A673 (cell line): Measurements from ENCODE around the gene CTIF. TPM values are rescaled to one million over a fixed set of nuclear protein-coding genes. Genes with fewer than 3 reads are reported as not detected.

ENCODE experiments used
- BruUV-seq: library from RNA; stranded (reverse); fragments of 400-500 nt; replicated peaks from 2 replicates; lab custom pipeline; 2021; lab: Mats Ljungman, UMichigan
- CTCF ChIA-PET: fragments of 300-600 bp; sonication (Branson Sonifier 250); formaldehyde crosslinking; loops from one replicate; lab custom pipeline; 2022; ENCODE audit warnings: antibody characterized with exemption; lab: Charles Lee
- POLR2A ChIA-PET: fragments of 300-600 bp; sonication (Branson Sonifier 250); formaldehyde crosslinking; loops from one replicate; lab custom pipeline; 2022; ENCODE audit warnings: antibody characterized with exemption; ENCODE audit not compliant: low non-redundant PET; lab: Charles Lee
- DNase-seq: peaks from one replicate; pipeline ENCODE4 v3.0.0-alpha.2; 2015; ENCODE audit warnings: low spot score
- H3K27ac ChIP-seq: fragments of 200-600 bp; sonication (generic); 2 replicates; pipeline ENCODE4 v1.5.1; 2016; ENCODE audit warnings: mixed run types, low read depth, mild to moderate bottlenecking, mixed read lengths, antibody characterized with exemption, low read length; ENCODE audit not compliant: poor library complexity, severe bottlenecking
- H3K27me3 ChIP-seq: fragments of 200-600 bp; sonication (generic); replicated peaks from 2 replicates; pipeline ENCODE4 v1.6.1; 2017; ENCODE audit warnings: mixed run types, low read depth, mild to moderate bottlenecking, mixed read lengths, antibody characterized with exemption, low read length; ENCODE audit not compliant: insufficient read depth, poor library complexity
- H3K36me3 ChIP-seq: fragments of 200-600 bp; sonication (generic); 2 replicates; pipeline ENCODE4 v1.6.1; 2016; ENCODE audit warnings: mixed run types, mild to moderate bottlenecking, mixed read lengths, antibody characterized with exemption, low read length; ENCODE audit not compliant: insufficient read depth, poor library complexity, severe bottlenecking
- H3K4me1 ChIP-seq: fragments of 200-600 bp; sonication (generic); 2 replicates; pipeline ENCODE4 v1.6.1; 2017; ENCODE audit warnings: mixed run types, mild to moderate bottlenecking, mixed read lengths, antibody characterized with exemption, low read length; ENCODE audit not compliant: insufficient read depth, poor library complexity, severe bottlenecking
- H3K4me3 ChIP-seq: fragments of 200-600 bp; sonication (generic); 2 replicates; pipeline ENCODE4 v1.5.1; 2016; ENCODE audit warnings: low read depth, mixed run types, mild to moderate bottlenecking, mixed read lengths, low read length; ENCODE audit not compliant: poor library complexity, severe bottlenecking
- H3K9me3 ChIP-seq: fragments of 200-600 bp; sonication (generic); 2 replicates; pipeline ENCODE4 v1.6.1; 2016; ENCODE audit warnings: mixed run types, low read depth, mild to moderate bottlenecking, mixed read lengths, antibody characterized with exemption, low read length; ENCODE audit not compliant: poor library complexity, severe bottlenecking
- CTCF ChIP-seq: fragments of 300-800, 200-600 bp; sonication (generic); conservative IDR thresholded peaks from 2 replicates; pipeline ENCODE4 v1.5.1; 2017; ENCODE audit warnings: low read depth, mild to moderate bottlenecking, antibody characterized with exemption, low read length, moderate library complexity, mixed read lengths
- EZH2 ChIP-seq: fragments of 200-600 bp; sonication (generic); IDR thresholded peaks from 2 replicates; pipeline ENCODE4 v1.6.1; 2017; ENCODE audit warnings: borderline replicate concordance, low read depth, mild to moderate bottlenecking, mixed read lengths, antibody characterized with exemption, low read length; ENCODE audit not compliant: poor library complexity, severe bottlenecking
- intact Hi-C: fragments of 100-400 bp; cut with micrococcal nuclease; formaldehyde crosslinking; loops from one replicate; pipeline ENCODE4 v1.10.0; 2022; ENCODE audit not compliant: unreplicated experiment
- total RNA-seq: library from RNA; stranded (reverse); gene quantifications from 2 replicates; pipeline ENCODE4 v1.2.3, GENCODE V29; 2021

CTIF gene
- total RNA-seq, 1 experiment from 2014 or later: 23.5 TPM

GRCh38 chr18:48776156-48776555, 237.3 kb downstream of the CTIF start:
- no peak for TF ChIP-seq EZH2
- no peak for TF ChIP-seq CTCF
- intact Hi-C loops: loop anchor here (5.0 to 10.0 kb wide), 5 partner anchors 171 to 669 kb away; no protein-coding TSS in a partner anchor
- ChIA-PET CTCF (interaction anchor here (0.8 to 0.9 kb wide), 2 partner anchors 266 to 403 kb away, joined by 8 to 13 read pairs; no protein-coding TSS in a partner anchor), POLR2A (no interaction called here)
- DNase-seq: no peak
- H3K27ac ChIP-seq: no peak overlapping the region
- BruUV-seq: no TSS peak
- H3K9me3 ChIP-seq: no peaks in the 10 kb centered on the region
- H3K4me3 ChIP-seq: no peak overlapping the region
- no peaks in the 10 kb centered on the region for H3K36me3 ChIP-seq
- no peaks in the 10 kb centered on the region for H3K27me3 ChIP-seq
- H3K4me1 ChIP-seq: peaks cover 1% of the 10 kb centered on the region

GRCh38 chr18:48776641-48777025, 237.8 kb downstream of the CTIF start:
- ChIA-PET POLR2A (no interaction called here), CTCF (interaction anchor here (0.8 to 0.9 kb wide), 2 partner anchors 265 to 402 kb away, joined by 8 to 13 read pairs; no protein-coding TSS in a partner anchor)
- no peaks in the 10 kb centered on the region for H3K36me3 ChIP-seq
- TF ChIP-seq EZH2 (no peak), CTCF (no peak)
- no TSS peak for BruUV-seq
- H3K27me3 ChIP-seq: no peaks in the 10 kb centered on the region
- H3K9me3 ChIP-seq: no peaks in the 10 kb centered on the region
- no peak overlapping the region for H3K4me3 ChIP-seq
- DNase-seq: no peak
- H3K27ac ChIP-seq: no peak overlapping the region
- peaks cover 6% of the 10 kb centered on the region for H3K4me1 ChIP-seq
- intact Hi-C loops: loop anchor here (5.0 to 10.0 kb wide), 5 partner anchors 171 to 668 kb away; no protein-coding TSS in a partner anchor

GRCh38 chr18:48777026-48777743, 238.4 kb downstream of the CTIF start:
- DNase-seq: peak; percentile 78
- Histone ChIP-seq H3K36me3 (no peaks in the 10 kb centered on the region), H3K4me3 (no peak overlapping the region), H3K9me3 (no peaks in the 10 kb centered on the region), H3K4me1 (peaks cover 6% of the 10 kb centered on the region), H3K27ac (no peak overlapping the region), H3K27me3 (no peaks in the 10 kb centered on the region)
- intact Hi-C loops: loop anchor here (5.0 to 10.0 kb wide), 5 partner anchors 170 to 668 kb away; no protein-coding TSS in a partner anchor
- TF ChIP-seq CTCF: peak; percentile 97
- no peak for TF ChIP-seq EZH2
- POLR2A ChIA-PET: no interaction called here
- CTCF ChIA-PET: interaction anchor here (0.8 to 0.9 kb wide), 2 partner anchors 265 to 402 kb away, joined by 8 to 13 read pairs; no protein-coding TSS in a partner anchor
- no TSS peak for BruUV-seq
